Measurements from ENCODE around the gene TSPAN3. TPM values are rescaled to one million over a fixed set of nuclear protein-coding genes. Genes with fewer than 3 reads are reported as not detected.
A peak's percentile ranks its signal among the peaks of the same experiment; 100 is the strongest.

The TSPAN3 gene
- total RNA-seq, 1 donor from 2014 or later = 359 TPM

DNA sequence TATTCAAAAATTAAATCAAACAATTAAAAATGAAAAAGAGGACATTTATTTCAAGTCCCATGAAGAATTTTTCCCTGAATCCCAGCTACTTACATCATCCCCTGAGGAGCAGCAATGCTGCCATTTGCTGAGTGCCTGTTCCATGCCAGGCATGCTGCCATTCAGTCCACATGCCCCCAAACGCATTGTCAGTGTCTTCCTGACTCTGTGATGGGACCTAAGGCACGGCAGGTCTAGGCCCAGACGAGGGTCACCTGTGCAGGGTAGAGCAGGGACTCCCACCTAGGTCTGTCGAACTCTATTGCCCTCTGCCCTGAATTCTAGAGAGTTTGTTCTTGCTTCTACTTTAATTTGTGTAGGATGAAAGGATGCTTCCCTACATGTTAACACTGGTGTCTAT is 68.9 kb downstream of the TSPAN3 start:
- Histone ChIP-seq H3K4me3 (no peak overlapping the region), H3K27me3 (no peaks in the 10 kb centered on the region), H3K27ac (peak overlapping the region; percentile 55), H3K36me3 (no peaks in the 10 kb centered on the region), H3K9me3 (no peaks in the 10 kb centered on the region), H3K4me1 (no peaks in the 10 kb centered on the region)
- no peak for TF ChIP-seq CTCF (IDR thresholded peaks at IDR 0.05)
- intact Hi-C loops (cut with DNase I) = no loop called here
- DNase-seq = no peak
- ATAC-seq = no peak

- Histone ChIP-seq H3K4me1 (peaks cover 3% of the 10 kb centered on the region), H3K36me3 (no peaks in the 10 kb centered on the region), H3K27ac (no peak overlapping the region), H3K27me3 (no peaks in the 10 kb centered on the region), H3K4me3 (no peak overlapping the region), H3K9me3 (no peaks in the 10 kb centered on the region)
- intact Hi-C loops (cut with DNase I) = no loop called here
- DNase-seq = peak; percentile 29
- no peak for ATAC-seq
- TF ChIP-seq CTCF (IDR thresholded peaks at IDR 0.05) = no peak
These were observed 69.6 kb downstream of the TSPAN3 start for GRCh38 chr15:77001351-77001750.

- no peak overlapping the region for H3K4me3 ChIP-seq
- H3K27ac ChIP-seq = no peak overlapping the region
- no peak for ATAC-seq
- H3K27me3 ChIP-seq = no peaks in the 10 kb centered on the region
- H3K4me1 ChIP-seq = peaks cover 5% of the 10 kb centered on the region
- H3K9me3 ChIP-seq = no peaks in the 10 kb centered on the region
- DNase-seq = peak; percentile 11
- intact Hi-C loops (cut with DNase I) = no loop called here
- TF ChIP-seq CTCF (IDR thresholded peaks at IDR 0.05) = no peak
- H3K36me3 ChIP-seq = no peaks in the 10 kb centered on the region
These were observed 70.9 kb downstream of the TSPAN3 start for GRCh38 chr15:76999996-77000395.

DNA sequence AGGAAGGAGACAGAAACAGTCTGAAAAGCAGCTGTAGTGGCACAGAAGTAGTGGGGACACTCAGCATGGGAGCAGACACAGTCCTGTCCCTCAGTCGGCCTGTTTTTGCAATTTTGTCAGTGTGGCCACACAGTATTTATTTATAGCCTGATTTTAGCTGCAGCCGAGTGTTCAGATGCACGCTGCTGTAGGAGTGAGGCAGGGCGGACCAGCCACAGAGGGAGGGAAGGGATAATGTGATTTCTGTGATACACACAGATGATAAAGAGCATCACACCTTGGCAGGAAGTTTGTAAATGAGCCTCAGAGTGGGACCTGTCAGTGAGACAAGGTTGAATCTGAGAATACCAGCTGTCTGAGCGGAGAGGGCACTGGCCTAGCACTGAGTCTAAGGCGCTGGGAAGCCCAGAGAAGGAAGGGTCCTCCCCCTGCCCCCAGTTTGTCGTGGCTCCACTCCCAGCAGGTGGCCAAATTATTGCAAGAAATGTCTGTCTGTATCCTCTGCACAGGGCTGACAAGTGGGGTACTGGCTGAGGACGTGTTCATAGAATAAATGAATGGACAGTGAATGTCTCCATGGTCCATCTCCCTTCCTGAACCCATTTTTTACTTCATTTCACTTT is 72.1 kb downstream of the TSPAN3 start:
- H3K27ac ChIP-seq = no peak overlapping the region
- H3K9me3 ChIP-seq = no peaks in the 10 kb centered on the region
- H3K27me3 ChIP-seq = no peaks in the 10 kb centered on the region
- intact Hi-C loops (cut with DNase I) = no loop called here
- ATAC-seq = no peak
- peaks cover 5% of the 10 kb centered on the region for H3K4me1 ChIP-seq
- no peak for DNase-seq
- TF ChIP-seq CTCF (IDR thresholded peaks at IDR 0.05) = no peak
- no peaks in the 10 kb centered on the region for H3K36me3 ChIP-seq
- no peak overlapping the region for H3K4me3 ChIP-seq

- no peaks in the 10 kb centered on the region for H3K27me3 ChIP-seq
- no peaks in the 10 kb centered on the region for H3K36me3 ChIP-seq
- TF ChIP-seq CTCF (IDR thresholded peaks at IDR 0.05) = no peak
- H3K4me3 ChIP-seq = peak overlapping the region; percentile 42
- H3K4me1 ChIP-seq = peaks cover 5% of the 10 kb centered on the region
- intact Hi-C loops (cut with DNase I) = no loop called here
- H3K9me3 ChIP-seq = no peaks in the 10 kb centered on the region
- peak overlapping the region; percentile 51 for H3K27ac ChIP-seq
- ATAC-seq = peak; percentile 11
- DNase-seq = peak; percentile 62
These were observed 74.1 kb downstream of the TSPAN3 start for GRCh38 chr15:76996526-76997401.

Data from upper lobe of right lung (tissue), 1 donor.